K562 (cell line): ENCODE measurements around the gene GP1BA. TPM values are rescaled to one million over a fixed set of nuclear protein-coding genes. Genes with fewer than 3 reads are reported as not detected.
A peak's percentile ranks its signal among the peaks of the same experiment; 100 is the strongest.

Source experiments
- BCOR ChIP-seq: fragments of 450-650 bp; IDR thresholded peaks from 2 replicates; pipeline ENCODE4 v1.6.1; 2016
- CTBP1 ChIP-seq: fragments of 450-650 bp; IDR thresholded peaks from 2 replicates; pipeline ENCODE4 v1.6.1; 2016; ENCODE audit warnings: borderline replicate concordance
- DMBX1 ChIP-seq: fragments of 250-450 bp; sonication (Bioruptor Pico); IDR thresholded peaks from 2 replicates; pipeline ENCODE4 v1.8.0; 2022; ENCODE audit warnings: inconsistent platforms, mild to moderate bottlenecking, moderate library complexity, borderline replicate concordance
- EHMT2 ChIP-seq: fragments of 450-650 bp; IDR thresholded peaks from 2 replicates; pipeline ENCODE4 v1.6.1; 2018; ENCODE audit warnings: antibody characterized with exemption
- GATA2 ChIP-seq: sonication (generic); formaldehyde crosslinking; IDR thresholded peaks from 2 replicates; pipeline ENCODE4 v1.4.0; 2020; ENCODE audit warnings: mild to moderate bottlenecking, missing genetic modification reagents
- JUN ChIP-seq, 2 experiments: sonication (generic) in 1 of 2; formaldehyde crosslinking in 1 of 2; IDR thresholded peaks; 2 replicates each; pipeline versions ENCODE4 v1.6.1 to v1.8.0; 2012 to 2022; ENCODE audit warnings: borderline replicate concordance in 2 of 2, mild to moderate bottlenecking in 2 of 2, improper control_type of control experiment in 1 of 2, low read depth in 1 of 2, low read length in 1 of 2, missing genetic modification reagents in 1 of 2
- JUND ChIP-seq, 2 experiments: IDR thresholded peaks; 2 replicates in 1 of 2; 3 replicates in 1 of 2; pipeline ENCODE4 v1.6.1; 2011; ENCODE audit warnings: borderline replicate concordance in 2 of 2, low read depth in 2 of 2, low read length in 2 of 2, improper control_type of control experiment in 1 of 2, missing biosample characterization in 1 of 2, missing genetic modification characterization in 1 of 2, missing genetic modification reagents in 1 of 2
- LEF1 ChIP-seq: fragments of 450-650 bp; IDR thresholded peaks from 2 replicates; pipeline ENCODE4 v1.6.1; 2016; ENCODE audit warnings: mild to moderate bottlenecking
- MCM2 ChIP-seq: fragments of 450-650 bp; IDR thresholded peaks from 2 replicates; pipeline ENCODE4 v1.6.1; 2017; ENCODE audit warnings: low read depth, mild to moderate bottlenecking
- SMARCA5 ChIP-seq: fragments of 450-650 bp; IDR thresholded peaks from 2 replicates; pipeline ENCODE4 v1.6.1; 2016
- SMC3 ChIP-seq: conservative IDR thresholded peaks from 2 replicates; pipeline ENCODE4 v1.6.1; 2011; ENCODE audit warnings: low read depth, low read length, improper control_type of control experiment; ENCODE audit not compliant: insufficient read depth
- STAG1 ChIP-seq: sonication (generic); formaldehyde crosslinking; IDR thresholded peaks from 2 replicates; pipeline ENCODE4 v1.5.0; 2020; ENCODE audit warnings: missing genetic modification reagents, borderline replicate concordance
- TFAP4 ChIP-seq: sonication (generic); formaldehyde crosslinking; IDR thresholded peaks from 2 replicates; pipeline ENCODE4 v1.8.0; 2022; ENCODE audit warnings: missing genetic modification reagents, mild to moderate bottlenecking, moderate library complexity, borderline replicate concordance
- ZBTB17 ChIP-seq: fragments of 450-650 bp; formaldehyde crosslinking; IDR thresholded peaks from 2 replicates; pipeline ENCODE4 v1.4.0; 2020; ENCODE audit warnings: mild to moderate bottlenecking
- ZBTB34 ChIP-seq: fragments of 250-450 bp; sonication (Bioruptor Pico); IDR thresholded peaks from 2 replicates; pipeline ENCODE4 v1.8.0; 2021; ENCODE audit warnings: mild to moderate bottlenecking, moderate library complexity
- ZBTB49 ChIP-seq: sonication (generic); formaldehyde crosslinking; IDR thresholded peaks from 2 replicates; pipeline ENCODE4 v1.8.0; 2022; ENCODE audit warnings: missing genetic modification reagents, mild to moderate bottlenecking, borderline replicate concordance
- ZBTB9 ChIP-seq: fragments of 450-650 bp; formaldehyde crosslinking; IDR thresholded peaks from 2 replicates; pipeline ENCODE4 v1.4.0; 2020; ENCODE audit warnings: mild to moderate bottlenecking, moderate library complexity
- ZKSCAN8 ChIP-seq: fragments of 200-800 bp; sonication (Bioruptor generic); IDR thresholded peaks from 2 replicates; pipeline ENCODE4 v1.6.1; 2016; ENCODE audit warnings: missing genetic modification characterization, missing compliant biosample characterization
- ZNF644 ChIP-seq: fragments of 200-800 bp; sonication (Bioruptor generic); IDR thresholded peaks from 2 replicates; pipeline ENCODE4 v1.6.1; 2016; ENCODE audit warnings: low read depth, missing genetic modification characterization, missing compliant biosample characterization
- polyA plus RNA-seq, 8 experiments: library from polyadenylated mRNA; depleted of rRNA in 4 of 8; stranded (reverse) in 5 of 8; unstranded in 3 of 8; fragments of >200 nt; fragmentation: Nextera tagmentation in 2 of 8; fragmentation: Illumina TruSeq in 1 of 8; extraction: Ambion mirVana in 2 of 8; extraction: Trizol in 1 of 8; gene quantifications; 2 replicates each; pipeline versions ENCODE4 v1.2.1 to v1.2.3, GENCODE V29; 2011 to 2014; ENCODE audit warnings: inconsistent platforms in 1 of 8, missing spikeins in 1 of 8
- total RNA-seq, 7 experiments: library from RNA; depleted of rRNA in 6 of 7; stranded (reverse); fragments of >200 nt in 6 of 7; fragmentation: Illumina TruSeq in 2 of 7; extraction: Trizol in 2 of 7; gene quantifications; 2 replicates each; pipeline versions ENCODE4 v1.2.1 to v1.2.3, GENCODE V29; 2011 to 2021; ENCODE audit warnings: low replicate concordance in 1 of 7

GP1BA gene
- total and polyA plus RNA-seq, 9 of the 15 experiments (the other 6 are each of a cell fraction or from before 2014, with no cell fraction given): 0.01 TPM; not detected in 8

GRCh38 chr17:4908711-4909496 lies 23.2 kb upstream of the GP1BA start (continued):
- TF ChIP-seq SMC3: peak; percentile 81
- peak; percentile 67 for TF ChIP-seq BCOR
- TF ChIP-seq ZBTB17: no peak
- no peak for TF ChIP-seq ZBTB49 (CRISPR knock-in tag)
- no peak for TF ChIP-seq LEF1
- TF ChIP-seq CTBP1: peak; percentile 30; the same call in 1 of the 2 replicates
- no peak for TF ChIP-seq ZBTB9 (CRISPR knock-in tag)
- no peak for TF ChIP-seq ZKSCAN8
- TF ChIP-seq SMARCA5: peak; percentile 82; the same call in 1 of the 2 replicates
- no peak for TF ChIP-seq ZBTB34 (CRISPR knock-in tag)
- no peak for TF ChIP-seq GATA2 (CRISPR knock-in tag)
- no peak for TF ChIP-seq MCM2
- no peak for TF ChIP-seq DMBX1 (CRISPR knock-in tag)
- no peak for TF ChIP-seq JUN (IDR thresholded peaks at IDR 0.05; ENCODE audit: borderline replicate concordance, low read depth, low read length)
- TF ChIP-seq JUN (CRISPR knock-in tag; IDR thresholded peaks at IDR 0.05; ENCODE audit: borderline replicate concordance): no peak
- TF ChIP-seq ZNF644 (tag): no peak
- peak; percentile 32; the same call in 1 of the 2 replicates for TF ChIP-seq STAG1 (CRISPR knock-in tag)
- 0 out of 2 replicates have a peak, but pooled peaks have one; percentile 24 for TF ChIP-seq EHMT2
- TF ChIP-seq TFAP4: peak; percentile 96
- peak; percentile 20; the same call in 1 of the 2 replicates for TF ChIP-seq JUND (IDR thresholded peaks at IDR 0.05; ENCODE audit: borderline replicate concordance, low read depth, low read length)
- TF ChIP-seq JUND (tag; IDR thresholded peaks at IDR 0.05; ENCODE audit: borderline replicate concordance, low read depth, low read length): no peak
